Activated CD8-positive, alpha-beta memory T cell treated with anti-CD3 and anti-CD28 coated beads for 36 hours (primary cell): Measurements from ENCODE around the gene FECH. TPM values are rescaled to one million over a fixed set of nuclear protein-coding genes. Genes with fewer than 3 reads are reported as not detected.
"Not testable (repeated sequence)": the region's sequence is repeated elsewhere in the genome, so short reads cannot be mapped to it uniquely, and the experiment has no call there.

Source experiments
- CTCF ChIA-PET: fragments of 350-600 bp; sonication (Branson Sonifier 250); formaldehyde crosslinking; loops from one replicate; lab custom pipeline; 2021; ENCODE audit warnings: antibody characterized with exemption; lab: Charles Lee
- POLR2A ChIA-PET: fragments of 350-600 bp; sonication (Branson Sonifier 250); formaldehyde crosslinking; loops from one replicate; lab custom pipeline; 2021; ENCODE audit warnings: antibody characterized with exemption; lab: Charles Lee
- total RNA-seq, 2 experiments: library from RNA; stranded (reverse); gene quantifications; one replicate each; pipeline ENCODE4 v1.2.3, GENCODE V29; 2021

FECH gene
- 10 to 100 TPM; 29.5 to 31.8 TPM for total RNA-seq

GRCh38 chr18:57586251-57587049 lies at the start of gene FECH:
Gene FECH (minus strand): TSS chr18:57586702. CDS start chr18:57586620, 82 bp downstream.
- POLR2A ChIA-PET: no interaction called here
- CTCF ChIA-PET: interaction anchor here (1.5 kb wide), 1 partner anchor 43 kb away, joined by 3 read pairs; no protein-coding TSS in a partner anchor

- POLR2A ChIA-PET: no interaction called here
- CTCF ChIA-PET: interaction anchor here (0.7 kb wide), 1 partner anchor 35 kb away, joined by 3 read pairs; no protein-coding TSS in a partner anchor
Measured at GRCh38 chr18:57635003-57635822, 48.7 kb upstream of the FECH start.

- POLR2A ChIA-PET: interaction anchor here (2.6 kb wide), 1 partner anchor 10 kb away, joined by 23 read pairs; the partner anchor contains the start of gene NARS1
- CTCF ChIA-PET: interaction anchor here (1.1 kb wide), 1 partner anchor 505 kb away, joined by 3 read pairs; no protein-coding TSS in a partner anchor
Measured at GRCh38 chr18:57631697-57632096, 45.2 kb upstream of the FECH start.

- ChIA-PET POLR2A (interaction anchor here (2.6 kb wide), 1 partner anchor 9 kb away, joined by 23 read pairs; the partner anchor contains the start of gene NARS1), CTCF (interaction anchor here (1.0 to 2.2 kb wide), 3 partner anchors 10 to 505 kb away, joined by 3 to 8 read pairs (median 3); partner anchors contain the start of gene NARS1)
Measured at GRCh38 chr18:57630754-57631595, 44.5 kb upstream of the FECH start.

- POLR2A ChIA-PET: interaction anchor here (0.8 to 2.6 kb wide), 2 partner anchors 9 to 29 kb away, joined by 3 to 23 read pairs; partner anchors contain the start of gene NARS1
- CTCF ChIA-PET: interaction anchor here (1.0 to 2.2 kb wide), 4 partner anchors 9 to 506 kb away, joined by 3 to 8 read pairs (median 3); partner anchors contain the start of genes FECH and NARS1
Measured at GRCh38 chr18:57630002-57630753, 43.7 kb upstream of the FECH start.

- CTCF ChIA-PET: interaction anchor here (1.1 to 2.2 kb wide), 2 partner anchors 8 to 43 kb away, joined by 3 to 8 read pairs; partner anchors contain the start of genes FECH and NARS1
- POLR2A ChIA-PET: interaction anchor here (0.8 to 2.6 kb wide), 2 partner anchors 8 to 29 kb away, joined by 3 to 23 read pairs; partner anchors contain the start of gene NARS1
Measured at GRCh38 chr18:57629422-57629821, 42.9 kb upstream of the FECH start.

GRCh38 chr18:57627488-57627887 lies 41.0 kb upstream of the FECH start:
- POLR2A ChIA-PET: no interaction called here

GRCh38 chr18:57624988-57625387 lies 38.5 kb upstream of the FECH start:
- CTCF ChIA-PET: interaction anchor here (0.6 kb wide), 1 partner anchor 1683 kb away, joined by 3 read pairs; no protein-coding TSS in a partner anchor

More at GRCh38 chr18:57627488-57627887, 41.0 kb upstream of the FECH start:
- CTCF ChIA-PET: no interaction called here

GRCh38 chr18:57621246-57621604 lies 34.7 kb upstream of the FECH start:
- ChIA-PET CTCF (interaction anchor here (0.7 to 1.8 kb wide), 3 partner anchors 9 to 1004 kb away, joined by 3 to 8 read pairs (median 4); no protein-coding TSS in a partner anchor), POLR2A (interaction anchor here (1.2 to 2.2 kb wide), 2 partner anchors 9 to 42 kb away, joined by 11 to 23 read pairs; no protein-coding TSS in a partner anchor)

More at GRCh38 chr18:57624988-57625387, 38.5 kb upstream of the FECH start:
- POLR2A ChIA-PET: no interaction called here

- ChIA-PET CTCF (interaction anchor here (1.4 kb wide), 1 partner anchor 10 kb away, joined by 3 read pairs; no protein-coding TSS in a partner anchor), POLR2A (interaction anchor here (1.2 kb wide), 1 partner anchor 41 kb away, joined by 11 read pairs; no protein-coding TSS in a partner anchor)
Measured at GRCh38 chr18:57619876-57620275, 33.4 kb upstream of the FECH start.

- CTCF ChIA-PET: no interaction called here
- POLR2A ChIA-PET: no interaction called here
Measured at GRCh38 chr18:57618910-57619309, 32.4 kb upstream of the FECH start.

GRCh38 chr18:57603871-57604270 lies 17.4 kb upstream of the FECH start:
- POLR2A ChIA-PET: no interaction called here
- CTCF ChIA-PET: no interaction called here

GRCh38 chr18:57595347-57595746 lies 8.8 kb upstream of the FECH start:
- POLR2A ChIA-PET: no interaction called here
- CTCF ChIA-PET: no interaction called here

GRCh38 chr18:57592716-57593115 lies 6.2 kb upstream of the FECH start:
- POLR2A ChIA-PET, CTCF ChIA-PET: not testable (repeated sequence)

- POLR2A ChIA-PET: no interaction called here
Measured at GRCh38 chr18:57589161-57589560, 2.7 kb upstream of the FECH start.

GRCh38 chr18:57587098-57587661 lies 678 bp upstream of the FECH start:
- CTCF ChIA-PET: interaction anchor here (1.5 kb wide), 1 partner anchor 42 kb away, joined by 3 read pairs; no protein-coding TSS in a partner anchor
- POLR2A ChIA-PET: no interaction called here

More at GRCh38 chr18:57589161-57589560, 2.7 kb upstream of the FECH start:
- CTCF ChIA-PET: no interaction called here

GRCh38 chr18:57585855-57586250 lies 649 bp downstream of the FECH start:
- POLR2A ChIA-PET: no interaction called here

More at GRCh38 chr18:57585855-57586250, 649 bp downstream of the FECH start:
- CTCF ChIA-PET: interaction anchor here (1.5 kb wide), 1 partner anchor 44 kb away, joined by 3 read pairs; no protein-coding TSS in a partner anchor
